Measurements from ENCODE around the gene PI16.

Gene PI16

GRCh38 chr6:37005827-37006567, 51.5 kb downstream of the PI16 start:
- DNase-seq, result no peak

- no peak for DNase-seq
Measured at GRCh38 chr6:37006793-37007339, 52.3 kb downstream of the PI16 start.

GRCh38 chr6:37007340-37008043, 53.0 kb downstream of the PI16 start:
- no peak for DNase-seq

GRCh38 chr6:37008484-37009465, 54.2 kb downstream of the PI16 start:
- no peak for DNase-seq

GRCh38 chr6:37010402-37010892, 55.9 kb downstream of the PI16 start:
- no peak for DNase-seq

- DNase-seq, result no peak
Measured at GRCh38 chr6:37011656-37012378, 57.3 kb downstream of the PI16 start.

GRCh38 chr6:37013516-37014491, 59.3 kb downstream of the PI16 start:
- no peak for DNase-seq

Data from central memory CD4-positive, alpha-beta T cell (primary cell).